Measurements from ENCODE around the gene SRSF10. TPM values are rescaled to one million over a fixed set of nuclear protein-coding genes. Genes with fewer than 3 reads are reported as not detected.

SRSF10 gene
- total RNA-seq, 1 donor from 2014 or later, result 192 TPM

GRCh38 chr1:23979387-23979880 lies 693 bp downstream of the SRSF10 start:
- Mint-ChIP-seq H3K4me1 (peaks cover 59% of the 10 kb centered on the region), H3K36me3 (ENCODE audit: low read depth) (peaks cover 39% of the 10 kb centered on the region), H3K27ac (peak overlapping the region; percentile 91), H3K4me3 (peak overlapping the region; percentile 96), H3K27me3 (no peaks in the 10 kb centered on the region), H3K9me3 (no peaks in the 10 kb centered on the region)
- TF ChIP-seq CTCF (IDR thresholded peaks at IDR 0.05), result no peak
- CTCF ChIA-PET, result no interaction called here
- POLR2A ChIA-PET, result interaction anchor here (0.6 to 4.7 kb wide), 15 partner anchors 11 to 1253 kb away, joined by 3 to 73 read pairs (median 5); partner anchors contain the start of genes CNR2, LYPLA2, PNRC2 and RPL11
- ATAC-seq (ENCODE audit: low read depth), result no peak
- DNase-seq, result no peak
- intact Hi-C loops (cut with micrococcal nuclease), result no loop called here

GRCh38 chr1:23978805-23979204 lies 1.3 kb downstream of the SRSF10 start:
- Mint-ChIP-seq H3K27me3 (no peaks in the 10 kb centered on the region), H3K27ac (peak overlapping the region; percentile 91), H3K4me1 (peaks cover 66% of the 10 kb centered on the region), H3K4me3 (peak overlapping the region; percentile 96), H3K36me3 (ENCODE audit: low read depth) (peaks cover 46% of the 10 kb centered on the region), H3K9me3 (no peaks in the 10 kb centered on the region)
- intact Hi-C loops (cut with micrococcal nuclease), result no loop called here
- DNase-seq, result no peak
- ATAC-seq (ENCODE audit: low read depth), result no peak
- no peak for TF ChIP-seq CTCF (IDR thresholded peaks at IDR 0.05)
- POLR2A ChIA-PET, result interaction anchor here (0.7 to 4.7 kb wide), 5 partner anchors 14 to 1254 kb away, joined by 4 to 73 read pairs (median 16); partner anchors contain the start of gene PNRC2
- CTCF ChIA-PET, result no interaction called here

- H3K9me3 Mint-ChIP-seq, result no peaks in the 10 kb centered on the region
- H3K4me1 Mint-ChIP-seq, result peaks cover 69% of the 10 kb centered on the region
- peak overlapping the region; percentile 96 for H3K4me3 Mint-ChIP-seq
- CTCF ChIA-PET, result no interaction called here
- H3K27ac Mint-ChIP-seq, result peak overlapping the region; percentile 57
- POLR2A ChIA-PET, result interaction anchor here (0.6 to 2.4 kb wide), 3 partner anchors 13 to 21 kb away, joined by 3 to 9 read pairs (median 3); partner anchors contain the start of gene PNRC2
- no peaks in the 10 kb centered on the region for H3K27me3 Mint-ChIP-seq
- peaks cover 55% of the 10 kb centered on the region for H3K36me3 Mint-ChIP-seq (ENCODE audit: low read depth)
- ATAC-seq (ENCODE audit: low read depth) (no peak), DNase-seq (no peak)
- intact Hi-C loops (cut with micrococcal nuclease), result no loop called here
- no peak for TF ChIP-seq CTCF (IDR thresholded peaks at IDR 0.05)
These were observed 2.3 kb downstream of the SRSF10 start for GRCh38 chr1:23977854-23978191.

- Mint-ChIP-seq H3K4me1 (peaks cover 69% of the 10 kb centered on the region), H3K27ac (no peak overlapping the region), H3K4me3 (peak overlapping the region; percentile 41), H3K9me3 (no peaks in the 10 kb centered on the region), H3K27me3 (no peaks in the 10 kb centered on the region), H3K36me3 (ENCODE audit: low read depth) (peaks cover 59% of the 10 kb centered on the region)
- DNase-seq (no peak), ATAC-seq (ENCODE audit: low read depth) (no peak)
- CTCF ChIA-PET, result no interaction called here
- intact Hi-C loops (cut with micrococcal nuclease), result no loop called here
- no peak for TF ChIP-seq CTCF (IDR thresholded peaks at IDR 0.05)
- POLR2A ChIA-PET, result interaction anchor here (0.6 to 2.4 kb wide), 3 partner anchors 13 to 20 kb away, joined by 3 to 9 read pairs (median 3); partner anchors contain the start of gene PNRC2
These were observed 2.8 kb downstream of the SRSF10 start for GRCh38 chr1:23977187-23977853.

GRCh38 chr1:23967871-23968270 lies 12.3 kb downstream of the SRSF10 start:
- ChIA-PET CTCF (no interaction called here), POLR2A (interaction anchor here (0.6 to 1.5 kb wide), 4 partner anchors 8 to 25 kb away, joined by 3 to 7 read pairs (median 4); partner anchors contain the start of genes PNRC2 and SRSF10)
- H3K9me3 Mint-ChIP-seq, result no peaks in the 10 kb centered on the region
- intact Hi-C loops (cut with micrococcal nuclease), result no loop called here
- no peaks in the 10 kb centered on the region for H3K27me3 Mint-ChIP-seq
- ATAC-seq (ENCODE audit: low read depth) (no peak), DNase-seq (no peak)
- peaks cover 34% of the 10 kb centered on the region for H3K4me1 Mint-ChIP-seq
- no peak overlapping the region for H3K27ac Mint-ChIP-seq
- H3K4me3 Mint-ChIP-seq, result no peak overlapping the region
- peaks cover 72% of the 10 kb centered on the region for H3K36me3 Mint-ChIP-seq (ENCODE audit: low read depth)
- TF ChIP-seq CTCF (IDR thresholded peaks at IDR 0.05), result no peak
